H1 (cell line): ENCODE results near the gene NOS3. TPM values are rescaled to one million over a fixed set of nuclear protein-coding genes. Genes with fewer than 3 reads are reported as not detected.

ENCODE experiments used
- CTCF ChIA-PET: fragments of 300-600 bp; sonication (Branson Sonifier 250); formaldehyde crosslinking; loops from one replicate; lab custom pipeline; 2021; ENCODE audit not compliant: partially characterized antibody; lab: Charles Lee
- POLR2A ChIA-PET: fragments of 300-600 bp; sonication (Branson Sonifier 250); formaldehyde crosslinking; loops from one replicate; lab custom pipeline; 2021; ENCODE audit warnings: inconsistent platforms; ENCODE audit not compliant: partially characterized antibody; lab: Charles Lee
- DNase-seq, 2 experiments: peaks; one replicate each; pipeline versions ENCODE4 v3.0.0 to v3.0.0-alpha.2; 2010 to 2022; ENCODE audit warnings: low spot score in 2 of 2, low read depth in 1 of 2, mixed read lengths in 1 of 2
- FAIRE-seq: peaks from 2 replicates; lab custom pipeline; 2011; peaks lifted over from hg19 to GRCh38; lab: Jason Lieb, UNC
- H2AFZ ChIP-seq: 2 replicates; pipeline ENCODE4 v1.8.1; 2012; ENCODE audit warnings: low read length, inconsistent platforms
- H2AK5ac ChIP-seq: 2 replicates; pipeline ENCODE4 v1.6.1; 2013; ENCODE audit warnings: low read depth, low read length
- H2BK120ac ChIP-seq: replicated peaks from 2 replicates; pipeline ENCODE3; 2013; ENCODE audit warnings: low read depth, low read length, inconsistent platforms
- H2BK12ac ChIP-seq: 2 replicates; pipeline ENCODE4 v1.6.1; 2013; ENCODE audit warnings: low read depth, low read length
- H2BK15ac ChIP-seq: 2 replicates; pipeline ENCODE4 v1.6.1; 2013; ENCODE audit warnings: low read length
- H2BK20ac ChIP-seq: 2 replicates; pipeline ENCODE4 v1.6.1; 2013; ENCODE audit warnings: low read length
- H2BK5ac ChIP-seq: 2 replicates; pipeline ENCODE4 v1.6.1; 2013; ENCODE audit warnings: low read depth, low read length
- H3K14ac ChIP-seq: 2 replicates; pipeline ENCODE4 v1.6.1; 2013; ENCODE audit warnings: inconsistent platforms; ENCODE audit not compliant: insufficient read length
- H3K18ac ChIP-seq: 2 replicates; pipeline ENCODE4 v1.6.1; 2013; ENCODE audit warnings: low read length; ENCODE audit errors: extremely low read depth
- H3K23ac ChIP-seq: 2 replicates; pipeline ENCODE4 v1.6.1; 2013; ENCODE audit warnings: inconsistent platforms; ENCODE audit not compliant: insufficient read length
- H3K23me2 ChIP-seq: 2 replicates; pipeline ENCODE4 v1.6.1; 2013; ENCODE audit warnings: low read depth, low read length
- H3K27ac ChIP-seq: 2 replicates; pipeline ENCODE4 v1.6.1; 2011; ENCODE audit warnings: low read depth, low read length, inconsistent platforms
- H3K27me3 ChIP-seq, 4 experiments: replicated peaks in 1 of 4; 1 replicate in 1 of 4; 2 replicates in 3 of 4; pipeline versions ENCODE4 v1.6.1 to v1.8.1; 2011 to 2013; ENCODE audit warnings: low read length in 3 of 4, mild to moderate bottlenecking in 3 of 4, inconsistent platforms in 2 of 4, mixed read lengths in 2 of 4, moderate library complexity in 1 of 4; ENCODE audit not compliant: control insufficient read depth in 3 of 4, insufficient read depth in 3 of 4; ENCODE audit errors: extremely low read depth in 1 of 4
- H3K36me3 ChIP-seq, 4 experiments: 2 replicates each; pipeline versions ENCODE4 v1.6.1 to v1.8.1; 2011 to 2013; ENCODE audit warnings: mild to moderate bottlenecking in 4 of 4, low read length in 3 of 4, moderate library complexity in 2 of 4, control low read depth in 1 of 4, inconsistent platforms in 1 of 4; ENCODE audit not compliant: insufficient read depth in 4 of 4, control insufficient read depth in 2 of 4
- H3K4ac ChIP-seq: replicated peaks from 2 replicates; pipeline ENCODE3; 2013; ENCODE audit warnings: low read length, low read depth, mixed read lengths, inconsistent platforms; ENCODE audit not compliant: insufficient read length
- H3K4me1 ChIP-seq, 4 experiments: replicated peaks in 1 of 4; 1 replicate in 1 of 4; 2 replicates in 3 of 4; pipeline versions ENCODE4 v1.6.1 to v1.8.1; 2011 to 2013; ENCODE audit warnings: low read length in 3 of 4, inconsistent platforms in 2 of 4, mixed read lengths in 1 of 4; ENCODE audit not compliant: insufficient read depth in 4 of 4, control insufficient read depth in 3 of 4
- H3K4me2 ChIP-seq, 2 experiments: 2 replicates each; pipeline versions ENCODE4 v1.6.1 to v1.8.1; 2011 to 2013; ENCODE audit warnings: low read depth in 2 of 2, low read length in 2 of 2, control low read depth in 1 of 2, inconsistent platforms in 1 of 2, mild to moderate bottlenecking in 1 of 2; ENCODE audit not compliant: insufficient read depth in 1 of 2
- H3K4me3 ChIP-seq, 4 experiments: fragments of 200-600, 300-600 bp in 1 of 4; sonication (generic), shearing (Covaris generic), sonication (Bioruptor Twin) in 1 of 4; 2 replicates each; pipeline versions ENCODE4 v1.5.1 to v1.8.1; 2011 to 2016; ENCODE audit warnings: low read length in 4 of 4, low read depth in 3 of 4, control low read depth in 2 of 4, inconsistent platforms in 2 of 4, mild to moderate bottlenecking in 2 of 4, mixed read lengths in 1 of 4, moderate library complexity in 1 of 4; ENCODE audit not compliant: insufficient read depth in 2 of 4; ENCODE audit errors: extremely low read depth in 1 of 4
- H3K56ac ChIP-seq: replicated peaks from 2 replicates; pipeline ENCODE3; 2013; ENCODE audit warnings: low read depth, mild to moderate bottlenecking, mixed read lengths, low read length, inconsistent platforms; ENCODE audit not compliant: insufficient read length
- H3K79me1 ChIP-seq: 2 replicates; pipeline ENCODE4 v1.6.1; 2013; ENCODE audit warnings: low read depth, low read length, control low read depth
- H3K79me2 ChIP-seq, 2 experiments: 2 replicates each; pipeline versions ENCODE4 v1.6.1 to v1.8.1; 2012 to 2013; ENCODE audit warnings: low read length in 2 of 2, mild to moderate bottlenecking in 2 of 2, inconsistent platforms in 1 of 2; ENCODE audit not compliant: insufficient read depth in 2 of 2, control insufficient read depth in 1 of 2
- H3K9ac ChIP-seq, 4 experiments: replicated peaks in 1 of 4; 1 replicate in 1 of 4; 2 replicates in 3 of 4; pipeline versions ENCODE4 v1.6.1 to v1.8.1; 2011 to 2013; ENCODE audit warnings: low read depth in 3 of 4, low read length in 3 of 4, control low read depth in 2 of 4, mild to moderate bottlenecking in 2 of 4, moderate library complexity in 2 of 4, inconsistent platforms in 1 of 4; ENCODE audit errors: extremely low read depth in 1 of 4
- H3K9me3 ChIP-seq, 2 experiments: 2 replicates each; pipeline versions ENCODE4 v1.6.1 to v1.8.1; 2012 to 2013; ENCODE audit warnings: mild to moderate bottlenecking in 2 of 2, moderate library complexity in 2 of 2, control low read depth in 1 of 2, inconsistent platforms in 1 of 2, low read depth in 1 of 2, low read length in 1 of 2, mixed read lengths in 1 of 2; ENCODE audit not compliant: insufficient read depth in 2 of 2
- H4K20me1 ChIP-seq, 2 experiments: replicated peaks in 1 of 2; 2 replicates each; pipeline versions ENCODE3 to v1.8.1; 2011 to 2013; ENCODE audit warnings: inconsistent platforms in 2 of 2, low read length in 2 of 2, mild to moderate bottlenecking in 1 of 2; ENCODE audit not compliant: insufficient read depth in 2 of 2, control insufficient read depth in 1 of 2
- H4K5ac ChIP-seq: 2 replicates; pipeline ENCODE4 v1.6.1; 2013; ENCODE audit warnings: low read length, low read depth, mixed read lengths, inconsistent platforms; ENCODE audit not compliant: insufficient read length
- H4K8ac ChIP-seq: 2 replicates; pipeline ENCODE4 v1.8.0; 2013; ENCODE audit warnings: mild to moderate bottlenecking, moderate library complexity, low read length, inconsistent platforms; ENCODE audit not compliant: insufficient read depth; ENCODE audit errors: extremely low read depth
- H4K91ac ChIP-seq: replicated peaks from 2 replicates; pipeline ENCODE3; 2013; ENCODE audit warnings: low read length, mixed read lengths, inconsistent platforms; ENCODE audit not compliant: insufficient read length
- CHD2 ChIP-seq: IDR thresholded peaks from 2 replicates; pipeline ENCODE4 v1.6.1; 2012; ENCODE audit warnings: low read length, improper control_type of control experiment
- MAFK ChIP-seq: IDR thresholded peaks from 2 replicates; pipeline ENCODE4 v1.6.1; 2012; ENCODE audit warnings: low read depth, mild to moderate bottlenecking, improper control_type of control experiment, low read length
- WGBS, 2 experiments: shearing (Covaris generic) in 1 of 2; methylation state at CpG; one replicate each; pipeline versions ENCODE4 v1.1.6 to v1.1.7; 2013 to 2015; ENCODE audit warnings: low lambda C conversion rate in 2 of 2, mixed read lengths in 2 of 2, inconsistent platforms in 1 of 2, low coverage in 1 of 2, missing lambda C conversion rate in 1 of 2; ENCODE audit not compliant: insufficient replicate concordance in 2 of 2, insufficient coverage in 1 of 2, insufficient read length in 1 of 2; ENCODE audit errors: extremely low coverage in 1 of 2, missing lambda C conversion rate in 1 of 2; 5-methylcytosine and 5-hydroxymethylcytosine counted together
- polyA plus RNA-seq, 7 experiments: library from polyadenylated mRNA; depleted of rRNA in 3 of 7; stranded (reverse) in 5 of 7; unstranded in 2 of 7; fragments of >200 nt in 5 of 7; fragments of 200-250 nt in 2 of 7; gene quantifications; 1 replicate in 5 of 7; 2 replicates in 1 of 7; 4 replicates in 1 of 7; pipeline versions ENCODE4 v1.2.1 to v1.2.3, GENCODE V29; 2011 to 2013; ENCODE audit warnings: missing spikeins in 2 of 7, mixed read lengths in 2 of 7
- total RNA-seq: library from RNA; stranded (reverse); fragmentation: NEBNext Ultra II Directional; extraction: Animal tissue kit (Norgen Biotek cat#: 25700); gene quantifications from 2 replicates; pipeline ENCODE4 v1.2.1, GENCODE V29; 2021

The NOS3 gene
- total and polyA plus RNA-seq, 2 of the 8 experiments (the other 6 are each of a cell fraction or from before 2014, with no cell fraction given) = 4.4 to 16.2 TPM

GRCh38 chr7:150958597-150958996 is 32.2 kb upstream of the NOS3 start:
- Histone ChIP-seq H4K8ac (no peak overlapping the region), H3K9me3 (no peaks in the 10 kb centered on the region), H3K4me2 (no peak overlapping the region), H3K27me3 (peaks cover 0 to 27% (median 14%) of the 10 kb centered on the region in 4 experiments; a peak in 5 of 7 replicates), H3K79me1 (no peaks in the 10 kb centered on the region)
- TF ChIP-seq MAFK (no peak), CHD2 (no peak)
- TF ChIP-seq, all 59 proteins: peak for 0
- 92% methylated on average over 12 of the region's 13 CpGs; no CpG with 5 or more reads in 1 of the 2 experiments for WGBS, 2 experiments
- FAIRE-seq = no peak
- Histone ChIP-seq H2BK15ac (no peak overlapping the region), H2AK5ac (no peak overlapping the region), H4K20me1 (peaks cover 0 to 1% of the 10 kb centered on the region in 2 experiments), H3K18ac (no peak overlapping the region), H2BK5ac (no peak overlapping the region), H4K5ac (no peak overlapping the region), H4K91ac (no peak overlapping the region), H2AFZ (no peak overlapping the region), H3K4me3 (no peak overlapping the region), H2BK120ac (no peak overlapping the region), H3K4ac (no peak overlapping the region), H3K14ac (no peak overlapping the region), H3K23me2 (no peaks in the 10 kb centered on the region; the same call in 1 of the 2 replicates), H3K4me1 (peaks cover 0 to 17% (median 11%) of the 10 kb centered on the region in 4 experiments; a peak in 5 of 7 replicates), H3K36me3 (no peaks in the 10 kb centered on the region; a peak in 1 of 8 replicates), H3K56ac (no peak overlapping the region), H3K27ac (no peak overlapping the region), H2BK20ac (no peak overlapping the region), H3K9ac (no peak overlapping the region), H2BK12ac (no peak overlapping the region), H3K23ac (no peak overlapping the region), H3K79me2 (no peaks in the 10 kb centered on the region)
- no peak for DNase-seq
- CTCF ChIA-PET = interaction anchor here (1.7 to 25.2 kb wide), 6 partner anchors 13 to 60 kb away, joined by 7 to 797 read pairs (median 10); partner anchors contain the start of gene KCNH2
- POLR2A ChIA-PET = no interaction called here
